ENCODE results near the gene RSRC1.
A peak's percentile ranks its signal among the peaks of the same experiment; 100 is the strongest.

RSRC1 gene

DNA sequence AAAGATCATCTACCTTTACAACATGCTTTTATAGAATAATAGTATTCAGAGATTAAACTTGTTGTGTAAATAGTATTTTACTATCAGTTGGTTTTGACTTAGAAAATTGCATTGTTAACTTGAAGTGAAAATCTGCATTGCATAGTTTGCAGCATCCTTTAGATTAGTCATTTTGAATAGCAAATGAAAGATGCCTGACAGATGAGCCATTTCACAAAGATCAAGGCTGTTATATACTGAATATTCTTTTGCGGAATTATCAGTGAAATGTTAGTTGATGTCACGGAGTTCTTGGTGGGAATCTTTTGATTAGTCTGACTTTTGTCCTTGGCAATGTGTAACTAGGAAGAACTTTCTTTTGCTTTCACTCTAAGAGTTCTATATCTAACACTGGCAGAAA is 24.5 kb downstream of the RSRC1 start:
- no peak overlapping the region for H3K4me3 ChIP-seq
- DNase-seq (ENCODE audit: low spot score) = no peak
- TF ChIP-seq, protein P1, sequence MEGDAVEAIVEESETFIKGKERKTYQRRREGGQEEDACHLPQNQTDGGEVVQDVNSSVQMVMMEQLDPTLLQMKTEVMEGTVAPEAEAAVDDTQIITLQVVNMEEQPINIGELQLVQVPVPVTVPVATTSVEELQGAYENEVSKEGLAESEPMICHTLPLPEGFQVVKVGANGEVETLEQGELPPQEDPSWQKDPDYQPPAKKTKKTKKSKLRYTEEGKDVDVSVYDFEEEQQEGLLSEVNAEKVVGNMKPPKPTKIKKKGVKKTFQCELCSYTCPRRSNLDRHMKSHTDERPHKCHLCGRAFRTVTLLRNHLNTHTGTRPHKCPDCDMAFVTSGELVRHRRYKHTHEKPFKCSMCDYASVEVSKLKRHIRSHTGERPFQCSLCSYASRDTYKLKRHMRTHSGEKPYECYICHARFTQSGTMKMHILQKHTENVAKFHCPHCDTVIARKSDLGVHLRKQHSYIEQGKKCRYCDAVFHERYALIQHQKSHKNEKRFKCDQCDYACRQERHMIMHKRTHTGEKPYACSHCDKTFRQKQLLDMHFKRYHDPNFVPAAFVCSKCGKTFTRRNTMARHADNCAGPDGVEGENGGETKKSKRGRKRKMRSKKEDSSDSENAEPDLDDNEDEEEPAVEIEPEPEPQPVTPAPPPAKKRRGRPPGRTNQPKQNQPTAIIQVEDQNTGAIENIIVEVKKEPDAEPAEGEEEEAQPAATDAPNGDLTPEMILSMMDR (IDR thresholded peaks at IDR 0.05) = no peak
- H3K27ac ChIP-seq = no peak overlapping the region

- TF ChIP-seq, protein P1 (IDR thresholded peaks at IDR 0.05) = no peak
- no peak overlapping the region for H3K27ac ChIP-seq
These were observed 30.5 kb downstream of the RSRC1 start for GRCh38 chr3:158140396-158140795.

DNA sequence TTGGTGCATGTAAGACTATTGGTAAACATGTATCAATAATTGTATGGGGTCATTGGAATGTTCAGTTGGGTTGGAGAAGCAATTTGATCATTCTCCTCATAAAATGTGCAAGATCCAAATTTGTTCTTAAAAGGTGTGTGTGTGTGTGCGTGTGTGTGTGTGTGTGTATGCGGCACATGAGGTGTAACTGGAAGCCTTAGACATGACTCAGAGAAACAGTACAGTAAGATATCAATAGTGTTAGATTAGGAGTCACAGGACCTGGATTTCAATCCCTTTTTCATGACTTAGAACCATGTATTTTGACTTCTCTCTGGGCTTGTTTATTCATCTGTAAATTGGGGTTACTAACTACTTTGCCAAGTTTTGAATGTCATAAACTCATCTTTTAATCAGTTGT is 38.3 kb downstream of the RSRC1 start:
- H3K27ac ChIP-seq = no peak overlapping the region
- DNase-seq (ENCODE audit: low spot score) = no peak
- no peak overlapping the region for H3K4me3 ChIP-seq
- TF ChIP-seq, protein P1 (IDR thresholded peaks at IDR 0.05) = no peak

More at GRCh38 chr3:158140396-158140795, 30.5 kb downstream of the RSRC1 start:
- DNase-seq (ENCODE audit: low spot score) = no peak
- H3K4me3 ChIP-seq = no peak overlapping the region

GRCh38 chr3:158152186-158152585 is 42.3 kb downstream of the RSRC1 start:
- TF ChIP-seq, protein P1 (IDR thresholded peaks at IDR 0.05) = no peak
- no peak overlapping the region for H3K4me3 ChIP-seq
- DNase-seq (ENCODE audit: low spot score) = no peak
- H3K27ac ChIP-seq = peak overlapping the region in 1 of 2 donors; percentile 24

DNA sequence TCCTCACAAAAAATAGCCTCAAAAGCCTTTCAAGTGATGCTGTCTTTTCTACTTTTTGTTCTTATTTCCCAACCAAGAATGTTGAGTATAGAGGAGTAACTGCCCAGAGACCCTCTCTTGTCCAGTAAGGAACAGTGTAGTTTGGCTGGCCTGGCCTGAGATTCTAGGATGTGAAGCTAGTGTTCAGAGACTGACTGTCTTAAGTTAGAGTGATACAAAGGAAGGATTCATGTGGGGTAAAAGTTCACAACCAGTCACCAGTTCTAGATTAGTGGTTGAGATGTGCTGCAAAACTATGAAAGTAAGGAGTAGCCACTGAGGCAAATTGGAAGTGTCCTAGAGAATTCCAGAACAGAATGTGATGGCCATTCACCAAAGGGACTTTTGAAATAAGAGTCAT is 49.1 kb downstream of the RSRC1 start:
- no peak overlapping the region for H3K4me3 ChIP-seq
- DNase-seq (ENCODE audit: low spot score) = no peak
- TF ChIP-seq, protein P1 (IDR thresholded peaks at IDR 0.05) = no peak
- H3K27ac ChIP-seq = no peak overlapping the region

DNA sequence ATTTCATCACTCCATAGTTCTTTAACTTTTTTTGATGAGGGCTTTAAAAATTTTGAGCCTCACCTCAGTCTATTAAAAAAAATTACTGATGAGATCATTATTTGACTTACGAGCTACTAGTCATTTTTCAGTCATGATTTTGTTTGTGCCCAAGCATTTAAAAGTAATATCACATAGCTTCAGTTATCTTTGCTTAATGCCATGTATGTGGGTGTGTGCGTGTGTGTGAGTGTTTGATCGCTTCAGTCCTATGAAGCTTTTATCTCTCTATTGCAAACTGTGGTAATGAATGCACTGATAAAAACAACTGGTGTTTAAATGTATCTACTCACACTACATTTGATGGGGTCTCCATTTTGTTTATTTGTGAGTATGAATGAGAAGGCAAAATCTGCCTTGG is 49.8 kb downstream of the RSRC1 start:
- TF ChIP-seq, protein P1 (IDR thresholded peaks at IDR 0.05) = no peak
- Histone ChIP-seq H3K4me3 (no peak overlapping the region), H3K27ac (no peak overlapping the region)
- DNase-seq (ENCODE audit: low spot score) = no peak

GRCh38 chr3:158160958-158161357 is 51.1 kb downstream of the RSRC1 start:
- no peak overlapping the region for H3K27ac ChIP-seq
- no peak overlapping the region for H3K4me3 ChIP-seq
- DNase-seq (ENCODE audit: low spot score) = no peak
- TF ChIP-seq, protein P1 (IDR thresholded peaks at IDR 0.05) = no peak
